Activated T-cell treated with anti-CD3 and anti-CD28 coated beads, Interleukin-2, amount 50 U/mL, for 1 hour (primary cell): ENCODE results near the gene PTPA.
A peak's percentile ranks its signal among the peaks of the same experiment; 100 is the strongest.

Experiments used
- DNase-seq: peaks from one replicate; pipeline ENCODE4 v3.0.0-alpha.2; 2020

The PTPA gene

DNA sequence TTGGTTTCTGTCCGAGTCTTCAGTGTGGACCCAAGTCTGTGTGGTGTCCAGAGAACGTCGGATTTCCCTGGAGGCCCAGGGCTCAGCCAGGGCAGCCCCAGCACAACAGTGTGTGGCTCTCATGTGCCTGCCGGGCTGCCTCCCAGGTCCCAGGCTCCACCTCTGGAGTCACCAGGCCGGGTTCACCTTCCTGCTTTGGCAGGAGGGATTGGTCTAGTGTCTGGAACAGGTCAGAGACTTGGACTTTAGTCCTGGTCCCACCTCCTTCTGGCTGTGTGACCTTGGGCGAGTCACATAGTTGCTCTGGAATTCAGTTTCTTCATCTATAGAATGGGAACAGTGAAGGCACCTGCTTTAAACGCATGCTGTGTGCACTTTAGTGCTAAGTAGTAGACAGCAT lies 27.1 kb upstream of the PTPA start:
- DNase-seq: no peak

DNA sequence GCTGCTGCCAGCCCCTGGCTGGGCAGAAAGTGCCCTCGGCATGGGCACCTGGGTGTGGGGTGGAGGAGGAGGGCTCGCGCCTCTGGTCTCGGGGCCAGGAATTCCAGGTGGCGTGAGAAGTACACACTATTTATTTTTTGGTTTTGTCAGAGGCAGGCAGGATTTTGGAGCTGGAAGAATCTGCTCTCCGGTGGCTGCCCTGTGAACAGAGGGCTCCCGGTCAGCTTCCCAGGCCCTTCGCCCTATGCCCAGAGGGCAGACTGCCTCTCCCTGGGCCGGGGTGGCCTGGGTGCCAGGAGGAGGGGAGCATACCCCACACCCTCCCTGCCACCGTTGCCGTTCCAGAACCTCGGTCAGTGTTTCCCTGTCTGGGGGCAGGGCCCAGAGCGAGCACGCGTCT lies 22.0 kb upstream of the PTPA start:
- DNase-seq: no peak

- DNase-seq: no peak
These were observed 17.4 kb upstream of the PTPA start for GRCh38 chr9:129093602-129094386.

- DNase-seq: no peak
These were observed 16.6 kb upstream of the PTPA start for GRCh38 chr9:129094387-129095169.

- DNase-seq: no peak
These were observed 16.0 kb upstream of the PTPA start for GRCh38 chr9:129095170-129095667.

- no peak for DNase-seq
These were observed 15.3 kb upstream of the PTPA start for GRCh38 chr9:129095908-129096307.

GRCh38 chr9:129097671-129098306 lies 13.4 kb upstream of the PTPA start:
- DNase-seq: no peak

GRCh38 chr9:129098328-129098727 lies 12.9 kb upstream of the PTPA start:
- no peak for DNase-seq

- no peak for DNase-seq
These were observed 10.6 kb upstream of the PTPA start for GRCh38 chr9:129100383-129101169.

DNA sequence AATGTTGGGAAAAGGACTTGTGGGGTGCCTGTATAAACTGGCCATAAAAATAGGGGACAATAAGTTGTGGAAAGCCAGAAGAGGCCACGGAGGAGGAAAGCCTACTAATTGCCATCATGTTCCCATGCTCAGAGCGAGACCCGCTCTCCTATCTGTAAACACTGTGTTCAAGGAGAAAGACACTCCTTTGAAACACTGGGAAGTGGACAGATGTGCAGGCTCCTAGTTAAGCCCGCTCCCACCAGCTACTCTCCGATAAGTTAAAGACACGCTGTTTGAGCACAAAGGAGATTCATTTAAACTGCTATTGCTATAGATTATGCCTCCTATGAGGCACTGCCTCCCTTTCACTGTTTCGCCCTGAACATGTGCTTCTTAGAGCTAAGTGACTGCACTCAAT lies 9.9 kb upstream of the PTPA start:
- no peak for DNase-seq

DNA sequence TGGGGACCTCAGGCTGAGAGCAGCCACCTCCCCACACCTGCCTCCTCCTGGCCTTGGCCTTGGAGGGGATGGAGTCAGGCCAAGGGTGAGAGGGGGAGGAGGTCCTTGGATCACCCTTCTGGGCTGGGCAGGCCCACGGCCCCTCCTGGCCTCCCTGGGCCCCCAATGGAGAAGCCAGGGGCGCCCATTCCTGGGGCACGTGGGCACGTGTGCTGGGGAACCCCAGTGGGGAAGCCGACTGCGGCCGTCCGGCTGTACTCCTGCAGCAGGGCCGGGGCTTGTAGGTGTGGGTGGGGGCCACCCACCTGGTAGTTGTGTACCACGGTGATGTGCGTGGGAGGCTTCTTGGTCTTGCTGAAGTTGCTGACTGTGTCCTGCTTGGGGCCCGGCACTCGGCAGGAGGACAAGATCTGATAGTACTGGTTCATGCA lies 9.1 kb upstream of the PTPA start:
- DNase-seq: no peak

- DNase-seq: no peak
These were observed 8.2 kb upstream of the PTPA start for GRCh38 chr9:129102791-129103594.

GRCh38 chr9:129103595-129103965 lies 7.6 kb upstream of the PTPA start:
- DNase-seq: no peak

DNA sequence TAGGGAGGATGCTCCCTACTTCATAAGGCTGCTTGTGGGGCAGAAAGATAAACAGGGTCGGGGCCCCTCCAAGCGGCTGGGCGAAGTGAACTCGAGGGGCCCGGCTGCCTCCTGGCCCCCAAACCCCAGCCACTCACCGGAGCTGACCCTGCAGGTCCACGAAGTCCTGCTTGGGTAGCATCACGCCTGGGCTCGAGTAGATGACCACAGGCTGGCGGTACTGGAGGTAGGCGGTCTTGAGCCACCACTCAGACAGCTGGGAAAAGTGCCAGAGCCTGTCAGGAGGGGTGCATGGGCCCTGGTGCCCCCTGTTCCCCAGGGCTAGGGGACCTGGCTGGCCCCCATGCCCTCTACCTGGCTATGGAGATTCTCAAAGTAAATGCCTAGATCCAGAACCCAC lies 7.2 kb upstream of the PTPA start:
- no peak for DNase-seq

- DNase-seq: no peak
These were observed 5.1 kb upstream of the PTPA start for GRCh38 chr9:129105857-129106694.

DNA sequence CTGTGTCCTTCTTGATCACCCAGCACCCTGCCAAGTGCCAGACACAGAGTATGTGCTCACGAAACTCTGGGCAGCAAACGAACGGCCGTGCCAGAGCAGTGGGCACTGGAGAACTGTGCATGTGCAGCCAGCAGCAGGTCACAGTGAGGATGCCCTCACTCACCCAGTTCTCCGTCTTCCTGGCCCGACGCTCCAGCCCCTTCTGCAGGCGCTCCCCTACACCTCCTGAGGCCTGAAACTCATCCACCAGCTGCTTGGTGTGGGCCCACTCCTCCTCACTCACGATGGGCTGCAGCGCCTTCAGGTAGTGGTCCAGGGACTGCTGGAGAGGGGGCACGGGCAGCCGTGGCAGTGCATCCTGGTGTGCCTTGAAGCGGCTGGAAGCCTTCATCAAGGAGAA lies 3.6 kb upstream of the PTPA start:
- no peak for DNase-seq

DNA sequence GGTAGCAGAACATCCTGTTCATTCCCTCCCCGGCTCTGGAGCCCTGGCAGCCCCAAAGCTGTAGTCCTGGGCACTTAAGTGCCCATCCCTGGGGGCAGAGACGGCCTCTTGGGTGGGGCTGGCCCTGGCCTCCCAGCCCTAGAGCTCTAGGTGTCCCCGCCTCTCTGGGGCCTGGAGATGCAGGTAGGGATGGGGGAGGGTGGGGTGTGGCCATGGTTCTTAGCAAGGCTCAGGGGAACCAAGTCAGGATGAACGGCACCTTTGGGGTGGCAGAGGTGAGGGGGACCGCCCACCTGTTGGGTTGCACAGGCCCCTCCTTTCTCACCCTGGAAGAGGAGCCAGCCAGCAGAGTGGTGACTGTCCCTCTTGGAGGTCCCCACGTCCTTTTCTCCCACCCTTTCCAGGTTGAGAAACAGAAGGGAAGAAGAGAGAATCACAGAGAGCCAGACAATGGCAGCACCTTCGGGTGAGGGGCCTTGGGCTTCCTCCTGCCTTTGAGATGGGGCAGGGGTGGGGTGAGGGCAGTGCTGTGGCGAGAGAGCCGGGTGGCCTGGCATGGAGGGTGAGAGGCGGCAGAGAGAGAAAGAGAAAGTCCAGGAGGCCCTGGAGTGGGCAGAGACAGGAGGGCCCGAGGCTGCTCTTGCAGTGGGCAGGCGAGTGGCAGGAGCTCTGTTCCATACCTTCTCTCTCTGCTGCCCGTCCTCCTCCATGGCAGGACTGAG lies 3.0 kb upstream of the PTPA start:
- no peak for DNase-seq

GRCh38 chr9:129108805-129109536 lies 2.2 kb upstream of the PTPA start:
- no peak for DNase-seq

DNA sequence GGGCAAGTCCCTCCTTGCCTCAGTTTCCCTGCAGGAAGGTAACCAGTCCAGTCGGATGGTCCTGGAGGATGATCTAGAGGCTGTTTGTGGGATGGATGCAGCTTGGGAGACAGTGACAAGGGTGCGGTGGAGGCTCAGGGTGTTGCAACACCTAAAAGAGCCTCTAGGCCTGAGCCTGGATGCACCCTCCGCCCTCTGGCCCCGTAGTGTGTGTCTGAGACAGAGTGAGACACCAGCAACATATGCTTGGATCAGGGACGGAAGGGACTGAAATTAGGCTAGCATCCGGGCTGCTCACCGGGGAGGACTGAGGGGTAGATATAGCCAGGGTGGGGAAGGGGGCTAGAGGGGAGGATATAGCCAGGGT lies 1.7 kb upstream of the PTPA start:
- DNase-seq: peak; percentile 26
